Hepatocyte (in vitro differentiated cells): Measurements from ENCODE around the gene KNDC1.

ENCODE experiments used
- EZH2 ChIP-seq: fragments of 200-600 bp; sonication (generic); IDR thresholded peaks from 2 replicates; pipeline ENCODE4 v1.6.1; 2016; ENCODE audit warnings: antibody characterized with exemption, mild to moderate bottlenecking, borderline replicate concordance
- EZH2phosphoT487 ChIP-seq: fragments of 200-600 bp; sonication (generic); IDR thresholded peaks from one replicate; pipeline ENCODE4 v1.6.1; 2018; ENCODE audit warnings: antibody characterized with exemption, mild to moderate bottlenecking, low read depth, moderate library complexity; ENCODE audit not compliant: unreplicated experiment, severe bottlenecking
- TF ChIP-seq, protein P1 (sequence below): fragments of 200-600 bp; sonication (generic); IDR thresholded peaks from 2 replicates; pipeline ENCODE4 v1.5.1; 2016; ENCODE audit warnings: antibody characterized with exemption, mild to moderate bottlenecking; ENCODE audit not compliant: poor library complexity

DNA sequence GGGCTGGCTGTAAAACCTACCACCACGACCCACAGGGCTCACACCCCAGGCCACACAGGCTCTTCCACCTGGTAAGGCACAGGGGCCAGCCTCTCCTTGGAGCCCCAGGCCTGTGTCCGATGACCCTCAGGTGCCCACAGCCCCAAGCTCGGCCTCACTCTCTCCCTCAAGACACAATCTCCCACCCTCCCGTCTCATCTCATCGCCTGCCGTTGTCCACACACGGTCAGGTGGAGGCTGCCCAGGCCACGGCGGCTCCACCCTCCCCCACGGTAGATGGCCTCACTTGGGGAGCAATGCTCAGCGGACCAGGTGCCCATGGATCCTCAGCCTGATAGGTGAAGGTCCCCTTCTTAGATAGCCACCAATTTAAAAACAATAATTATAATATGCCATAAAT, 61.3 kb downstream of the KNDC1 start:
- TF ChIP-seq, protein P1, sequence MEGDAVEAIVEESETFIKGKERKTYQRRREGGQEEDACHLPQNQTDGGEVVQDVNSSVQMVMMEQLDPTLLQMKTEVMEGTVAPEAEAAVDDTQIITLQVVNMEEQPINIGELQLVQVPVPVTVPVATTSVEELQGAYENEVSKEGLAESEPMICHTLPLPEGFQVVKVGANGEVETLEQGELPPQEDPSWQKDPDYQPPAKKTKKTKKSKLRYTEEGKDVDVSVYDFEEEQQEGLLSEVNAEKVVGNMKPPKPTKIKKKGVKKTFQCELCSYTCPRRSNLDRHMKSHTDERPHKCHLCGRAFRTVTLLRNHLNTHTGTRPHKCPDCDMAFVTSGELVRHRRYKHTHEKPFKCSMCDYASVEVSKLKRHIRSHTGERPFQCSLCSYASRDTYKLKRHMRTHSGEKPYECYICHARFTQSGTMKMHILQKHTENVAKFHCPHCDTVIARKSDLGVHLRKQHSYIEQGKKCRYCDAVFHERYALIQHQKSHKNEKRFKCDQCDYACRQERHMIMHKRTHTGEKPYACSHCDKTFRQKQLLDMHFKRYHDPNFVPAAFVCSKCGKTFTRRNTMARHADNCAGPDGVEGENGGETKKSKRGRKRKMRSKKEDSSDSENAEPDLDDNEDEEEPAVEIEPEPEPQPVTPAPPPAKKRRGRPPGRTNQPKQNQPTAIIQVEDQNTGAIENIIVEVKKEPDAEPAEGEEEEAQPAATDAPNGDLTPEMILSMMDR, result no peak
- no peak for TF ChIP-seq EZH2
- no peak for TF ChIP-seq EZH2phosphoT487
